Kasumi-1 (cell line): Measurements from ENCODE around the gene UST.
A peak's percentile ranks its signal among the peaks of the same experiment; 100 is the strongest.
"Not testable (repeated sequence)": the region's sequence is repeated elsewhere in the genome, so short reads cannot be mapped to it uniquely, and the experiment has no call there.

ENCODE experiments used
- DNase-seq, 2 experiments: peaks; one replicate each; lab custom pipeline; 2025; lab: John Stamatoyannopoulos, UW

Gene UST

GRCh38 chr6:149039025-149039424 is 292.2 kb downstream of the UST start:
- DNase-seq: not testable (repeated sequence)

DNA sequence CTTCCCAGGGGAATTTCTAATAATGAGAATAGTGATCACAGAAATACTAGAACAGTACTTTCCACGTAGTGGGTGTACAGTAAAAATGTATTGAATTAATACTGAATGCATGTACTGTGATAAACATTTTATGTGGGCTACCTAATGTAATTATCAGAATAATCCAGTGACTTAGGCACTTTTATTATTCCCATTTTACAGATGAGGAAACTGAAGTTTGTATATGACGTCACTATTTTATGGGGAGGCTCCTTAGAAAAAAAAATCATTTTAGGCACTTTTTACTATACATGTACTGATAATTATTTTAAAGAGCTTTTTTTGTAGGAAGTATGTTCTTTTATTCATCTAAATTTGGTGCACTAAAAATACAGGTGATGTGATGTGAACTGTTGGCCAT is 295.1 kb downstream of the UST start:
- no peak for DNase-seq

DNA sequence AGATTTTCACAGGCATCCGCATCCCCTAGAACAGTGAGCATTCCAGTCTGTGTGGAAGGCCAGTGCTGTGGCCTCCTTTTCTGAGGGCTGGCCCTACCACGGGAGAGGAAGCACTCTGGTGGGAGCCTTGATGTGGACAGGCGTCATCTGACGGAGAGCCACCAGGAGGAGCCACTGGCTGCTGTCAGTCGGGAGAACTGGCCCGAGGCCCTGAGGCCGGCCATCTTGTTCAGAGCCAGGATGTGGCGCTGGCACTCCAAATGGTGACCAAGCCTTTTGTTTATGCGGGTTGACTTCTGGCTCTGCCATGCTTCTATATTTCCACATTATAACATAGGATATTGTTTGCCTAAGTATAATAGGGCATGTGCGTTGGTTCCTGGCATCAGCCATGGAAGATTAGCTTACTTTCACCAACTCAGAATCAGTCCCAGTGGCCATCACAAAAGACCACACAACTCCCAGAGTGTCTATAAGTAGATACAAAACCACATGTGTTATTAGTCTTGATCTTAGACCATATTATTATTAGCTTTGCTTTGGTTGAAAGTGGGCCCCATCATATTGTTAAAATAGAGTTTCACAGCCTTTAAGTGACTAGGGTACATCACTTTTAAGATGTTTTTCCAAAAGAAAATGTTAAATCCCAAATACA is 296.8 kb downstream of the UST start:
- peak in 1 of 2 experiments; percentile 19 for DNase-seq

DNA sequence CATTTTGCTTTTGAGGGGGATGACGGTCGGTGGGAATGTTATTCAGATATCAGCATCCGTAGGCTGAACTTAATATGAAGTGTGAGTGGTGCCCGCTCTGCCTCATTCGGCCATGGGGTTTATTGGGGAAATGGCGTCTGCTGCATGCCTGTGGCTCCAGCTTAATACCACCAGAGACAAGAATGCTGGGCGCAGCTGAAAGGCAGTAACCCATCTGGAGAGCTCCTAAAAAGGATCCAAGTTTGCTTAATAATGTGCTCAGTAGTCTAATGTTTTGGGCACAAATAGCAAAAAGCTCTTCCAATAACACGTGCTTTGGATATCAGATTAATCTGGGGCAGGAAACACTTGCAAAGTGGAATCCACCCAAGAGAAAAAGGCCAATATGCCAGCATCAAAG is 297.7 kb downstream of the UST start:
- DNase-seq: no peak

GRCh38 chr6:149045404-149045803 is 298.6 kb downstream of the UST start:
- DNase-seq: peak; percentile 31 to 43

DNA sequence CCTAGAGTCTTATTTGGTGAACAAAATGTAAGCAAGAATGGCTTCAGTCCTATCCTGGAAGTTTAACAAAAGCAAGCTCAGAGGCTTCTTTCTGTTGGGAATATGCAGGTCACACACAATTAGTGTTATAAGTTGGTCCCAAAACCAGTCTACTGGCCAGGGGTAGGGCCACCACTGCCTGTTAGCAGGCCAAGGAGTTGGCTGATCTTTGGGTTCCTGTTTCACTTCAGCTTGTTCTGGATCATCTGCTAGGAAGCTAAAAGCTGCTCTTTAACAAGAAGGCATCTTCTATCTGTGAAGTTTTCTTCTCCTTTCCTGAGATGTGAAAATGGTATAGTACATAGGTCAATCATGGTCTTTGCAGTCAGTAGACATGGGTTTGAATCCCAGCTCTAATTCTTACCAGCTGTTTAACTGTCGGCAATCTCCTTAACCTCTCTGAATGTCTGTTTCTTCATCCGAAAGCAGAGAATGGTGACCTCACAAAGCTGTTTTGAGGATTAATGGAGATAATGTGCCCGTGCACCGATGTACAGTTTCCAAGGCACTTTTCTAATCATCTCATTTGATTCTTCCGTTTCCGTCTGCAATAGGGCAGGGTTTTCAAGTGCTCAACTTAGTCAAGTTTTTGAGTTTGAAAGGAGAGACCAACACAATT is 299.5 kb downstream of the UST start:
- no peak for DNase-seq

GRCh38 chr6:149046822-149047246 is 300.0 kb downstream of the UST start:
- no peak for DNase-seq

DNA sequence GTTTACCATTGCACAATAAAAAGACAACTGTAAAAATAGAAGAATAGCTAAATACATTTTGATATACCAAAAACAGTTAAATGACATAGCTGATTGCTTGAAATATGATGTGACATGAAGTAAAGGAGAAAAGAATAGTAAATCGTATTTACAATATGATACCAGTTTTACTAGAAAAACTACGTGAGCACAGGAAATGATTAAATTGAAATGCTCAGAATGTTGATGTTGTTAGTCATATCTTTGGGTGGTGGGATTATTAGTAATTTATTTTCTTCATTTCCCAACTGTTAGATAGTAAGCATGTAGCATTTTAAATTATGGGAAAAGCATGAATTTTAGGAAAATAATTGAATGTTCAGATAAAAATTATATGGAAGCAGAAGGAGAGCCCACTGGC is 302.4 kb downstream of the UST start:
- DNase-seq: no peak

GRCh38 chr6:149050160-149050559 is 303.3 kb downstream of the UST start:
- no peak for DNase-seq

GRCh38 chr6:149052350-149053106 is 305.7 kb downstream of the UST start:
- DNase-seq: no peak

- DNase-seq: no peak
These were observed 307.2 kb downstream of the UST start for GRCh38 chr6:149053848-149054558.

GRCh38 chr6:149054559-149055194 is 307.8 kb downstream of the UST start:
- no peak for DNase-seq

GRCh38 chr6:149055195-149055899 is 308.5 kb downstream of the UST start:
- DNase-seq: no peak

DNA sequence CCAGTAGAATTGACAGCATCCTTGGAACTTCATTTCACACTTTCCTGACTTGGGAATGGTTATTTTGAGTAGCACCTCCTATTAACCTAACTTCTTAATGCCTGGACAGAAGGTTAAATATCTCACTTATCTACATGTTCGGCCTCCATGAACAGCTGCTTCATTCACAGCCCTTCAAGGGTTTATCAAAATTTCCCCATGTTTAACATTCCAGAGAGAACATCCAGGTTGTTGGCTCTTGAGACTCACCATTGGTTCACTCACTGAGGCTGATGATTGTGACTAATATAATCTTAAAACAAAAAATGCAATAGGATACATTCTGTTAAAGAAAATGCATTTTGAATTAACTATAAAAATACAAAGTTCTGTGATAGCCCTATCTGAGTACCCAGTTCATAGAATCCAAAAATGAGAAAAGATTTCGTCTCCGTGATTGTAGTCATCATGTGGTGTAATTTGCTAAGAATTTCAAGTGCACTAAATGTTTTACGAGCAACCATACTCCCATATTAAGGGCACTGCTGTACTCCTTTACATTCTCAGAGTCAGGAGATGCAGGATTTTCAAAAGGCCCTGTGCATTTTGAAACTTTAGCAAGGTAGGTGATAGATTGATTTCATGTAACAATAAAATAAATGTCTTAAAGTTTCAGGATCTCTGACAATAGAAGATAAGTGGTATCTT is 310.1 kb downstream of the UST start:
- no peak for DNase-seq

GRCh38 chr6:149057464-149057840 is 310.6 kb downstream of the UST start:
- DNase-seq: no peak

- DNase-seq: no peak
These were observed 312.7 kb downstream of the UST start for GRCh38 chr6:149059557-149059956.

GRCh38 chr6:149060300-149060984 is 313.6 kb downstream of the UST start:
- DNase-seq: peak; percentile 31 to 35

GRCh38 chr6:149060985-149061760 is 314.3 kb downstream of the UST start:
- no peak for DNase-seq

GRCh38 chr6:149061930-149062329 is 315.1 kb downstream of the UST start:
- no peak for DNase-seq
